ENCODE data around the gene ULK4. TPM values are rescaled to one million over a fixed set of nuclear protein-coding genes. Genes with fewer than 3 reads are reported as not detected.

The ULK4 gene
- total RNA-seq, 1 experiment from 2014 or later, result 14.3 TPM

- POLR2A ChIA-PET, result interaction anchor here (0.5 kb wide), 1 partner anchor 16 kb away, joined by 3 read pairs; no protein-coding TSS in a partner anchor
- H3K4me1 ChIP-seq (ENCODE audit: control insufficient read depth, insufficient read depth, low read length), result no peaks in the 10 kb centered on the region
- DNase-seq (ENCODE audit: low read depth, low spot score) (no peak), ATAC-seq (no peak)
- in situ Hi-C loops (cut with HindIII; ENCODE audit: low pct_unique_long_range_greater_than_20kb, low sequenced_read_pairs) (no loop called here), intact Hi-C loops (cut with micrococcal nuclease; ENCODE audit: unreplicated experiment) (no loop called here)
- CTCF ChIA-PET, result no interaction called here
- TF ChIP-seq REST (IDR thresholded peaks at IDR 0.05; ENCODE audit: insufficient read depth in 1 of 2, low read depth in 2 of 2, low read length in 1 of 2) (no peak), TCF7L2 (IDR thresholded peaks at IDR 0.05; ENCODE audit: low read depth, low read length) (no peak), CTCF (IDR thresholded peaks at IDR 0.05) (no peak), SIN3A (IDR thresholded peaks at IDR 0.05; ENCODE audit: borderline replicate concordance, insufficient read depth, low read depth, low read length) (no peak), POLR2AphosphoS5 (IDR thresholded peaks at IDR 0.05; ENCODE audit: low read depth, low read length) (no peak)
- H3K36me3 ChIP-seq (ENCODE audit: control insufficient read depth, insufficient read depth, low read length), result no peaks in the 10 kb centered on the region
- BruUV-seq (replicated peaks), result no TSS peak
- no peaks in the 10 kb centered on the region for H3K27me3 ChIP-seq (ENCODE audit: control insufficient read depth, insufficient read depth, low read length)
- no peak overlapping the region for H3K27ac ChIP-seq (ENCODE audit: low read length)
- H3K9me3 ChIP-seq (ENCODE audit: control insufficient read depth, insufficient read depth, low read depth, low read length), result no peaks in the 10 kb centered on the region
- no peak overlapping the region for H3K4me3 ChIP-seq (ENCODE audit: low read depth in 2 of 2, low read length in 2 of 2)
Observed at GRCh38 chr3:41469083-41469482, 492.8 kb downstream of the ULK4 start.

- TF ChIP-seq CTCF (IDR thresholded peaks at IDR 0.05) (no peak), REST (IDR thresholded peaks at IDR 0.05; ENCODE audit: insufficient read depth in 1 of 2, low read depth in 2 of 2, low read length in 1 of 2) (no peak), TCF7L2 (IDR thresholded peaks at IDR 0.05; ENCODE audit: low read depth, low read length) (no peak), SIN3A (IDR thresholded peaks at IDR 0.05; ENCODE audit: borderline replicate concordance, insufficient read depth, low read depth, low read length) (no peak), POLR2AphosphoS5 (IDR thresholded peaks at IDR 0.05; ENCODE audit: low read depth, low read length) (no peak)
- intact Hi-C loops (cut with micrococcal nuclease; ENCODE audit: unreplicated experiment), result no loop called here
- BruUV-seq (replicated peaks), result no TSS peak
- H3K4me1 ChIP-seq (ENCODE audit: control insufficient read depth, insufficient read depth, low read length), result no peaks in the 10 kb centered on the region
- no peaks in the 10 kb centered on the region for H3K27me3 ChIP-seq (ENCODE audit: control insufficient read depth, insufficient read depth, low read length)
- ChIA-PET CTCF (no interaction called here), POLR2A (no interaction called here)
- no peak overlapping the region for H3K4me3 ChIP-seq (ENCODE audit: low read depth in 2 of 2, low read length in 2 of 2)
- ATAC-seq (no peak), DNase-seq (ENCODE audit: low read depth, low spot score) (no peak)
- in situ Hi-C loops (cut with HindIII; ENCODE audit: low pct_unique_long_range_greater_than_20kb, low sequenced_read_pairs), result no loop called here
- H3K9me3 ChIP-seq (ENCODE audit: control insufficient read depth, insufficient read depth, low read depth, low read length), result no peaks in the 10 kb centered on the region
- no peaks in the 10 kb centered on the region for H3K36me3 ChIP-seq (ENCODE audit: control insufficient read depth, insufficient read depth, low read length)
- no peak overlapping the region for H3K27ac ChIP-seq (ENCODE audit: low read length)
Observed at GRCh38 chr3:41467481-41467880, 494.4 kb downstream of the ULK4 start.
